HepG2 (cell line): ENCODE measurements around the gene EFNA4. TPM values are rescaled to one million over a fixed set of nuclear protein-coding genes. Genes with fewer than 3 reads are reported as not detected.

Source experiments
- ATRX ChIP-seq: sonication (generic); formaldehyde crosslinking; IDR thresholded peaks from 2 replicates; pipeline ENCODE4 v1.4.0; 2020; ENCODE audit warnings: missing genetic modification reagents, borderline replicate concordance
- MED8 ChIP-seq: sonication (generic); formaldehyde crosslinking; IDR thresholded peaks from 2 replicates; pipeline ENCODE4 v1.8.1; 2023; ENCODE audit warnings: mild to moderate bottlenecking, missing genetic modification reagents; ENCODE audit not compliant: insufficient replicate concordance
- SMARCE1 ChIP-seq: fragments of 450-650 bp; IDR thresholded peaks from 2 replicates; pipeline ENCODE4 v1.6.1; 2017; ENCODE audit warnings: borderline replicate concordance
- ZNF589 ChIP-seq: sonication (generic); formaldehyde crosslinking; conservative IDR thresholded peaks from 2 replicates; pipeline ENCODE4 v1.8.0; 2022; ENCODE audit warnings: mild to moderate bottlenecking, moderate library complexity, missing genetic modification reagents
- polyA plus RNA-seq, 8 experiments: library from polyadenylated mRNA; depleted of rRNA in 3 of 8; stranded (reverse) in 7 of 8; unstranded in 1 of 8; fragments of >200 nt; fragmentation: Illumina TruSeq in 4 of 8; extraction: Trizol in 4 of 8; gene quantifications; 2 replicates each; pipeline versions ENCODE4 v1.2.1 to v1.2.3, GENCODE V29; 2011 to 2016; ENCODE audit warnings: low read depth in 4 of 8, missing spikeins in 1 of 8, mixed read lengths in 1 of 8; ENCODE audit not compliant: insufficient read depth in 1 of 8
- total RNA-seq, 5 experiments: library from RNA; depleted of rRNA; stranded (reverse); fragments of >200 nt; fragmentation: Illumina TruSeq; extraction: Trizol; gene quantifications; 2 replicates each; pipeline ENCODE4 v1.2.3, GENCODE V29; 2016; ENCODE audit warnings: low read depth in 1 of 5
- TF ChIP-seq, protein P1 (sequence below): sonication (generic); formaldehyde crosslinking; IDR thresholded peaks from 2 replicates; pipeline ENCODE4 v1.5.0; 2020; ENCODE audit warnings: mild to moderate bottlenecking, missing genetic modification reagents
- TF ChIP-seq, protein P2 (sequence below): sonication (generic); formaldehyde crosslinking; IDR thresholded peaks from 2 replicates; pipeline ENCODE4 v1.5.1; 2020; ENCODE audit warnings: mild to moderate bottlenecking, moderate library complexity, missing genetic modification reagents
- TF ChIP-seq, protein P3 (sequence below): sonication (generic); formaldehyde crosslinking; IDR thresholded peaks from 2 replicates; pipeline ENCODE4 v1.4.0; 2020; ENCODE audit warnings: mild to moderate bottlenecking, missing genetic modification reagents
- TF ChIP-seq, protein P4 (sequence below), 2 experiments: fragments of 450-650 bp in 1 of 2; sonication (generic) in 1 of 2; formaldehyde crosslinking in 1 of 2; IDR thresholded peaks; 2 replicates each; pipeline versions ENCODE4 v1.6.1 to v1.8.0; 2016 to 2022; ENCODE audit warnings: antibody characterized with exemption in 1 of 2, mild to moderate bottlenecking in 1 of 2, missing genetic modification reagents in 1 of 2

The EFNA4 gene
- total and polyA plus RNA-seq, 2 of the 13 experiments (the other 11 are each of a cell fraction or from before 2014, with no cell fraction given), result 12.0 to 17.2 TPM

DNA sequence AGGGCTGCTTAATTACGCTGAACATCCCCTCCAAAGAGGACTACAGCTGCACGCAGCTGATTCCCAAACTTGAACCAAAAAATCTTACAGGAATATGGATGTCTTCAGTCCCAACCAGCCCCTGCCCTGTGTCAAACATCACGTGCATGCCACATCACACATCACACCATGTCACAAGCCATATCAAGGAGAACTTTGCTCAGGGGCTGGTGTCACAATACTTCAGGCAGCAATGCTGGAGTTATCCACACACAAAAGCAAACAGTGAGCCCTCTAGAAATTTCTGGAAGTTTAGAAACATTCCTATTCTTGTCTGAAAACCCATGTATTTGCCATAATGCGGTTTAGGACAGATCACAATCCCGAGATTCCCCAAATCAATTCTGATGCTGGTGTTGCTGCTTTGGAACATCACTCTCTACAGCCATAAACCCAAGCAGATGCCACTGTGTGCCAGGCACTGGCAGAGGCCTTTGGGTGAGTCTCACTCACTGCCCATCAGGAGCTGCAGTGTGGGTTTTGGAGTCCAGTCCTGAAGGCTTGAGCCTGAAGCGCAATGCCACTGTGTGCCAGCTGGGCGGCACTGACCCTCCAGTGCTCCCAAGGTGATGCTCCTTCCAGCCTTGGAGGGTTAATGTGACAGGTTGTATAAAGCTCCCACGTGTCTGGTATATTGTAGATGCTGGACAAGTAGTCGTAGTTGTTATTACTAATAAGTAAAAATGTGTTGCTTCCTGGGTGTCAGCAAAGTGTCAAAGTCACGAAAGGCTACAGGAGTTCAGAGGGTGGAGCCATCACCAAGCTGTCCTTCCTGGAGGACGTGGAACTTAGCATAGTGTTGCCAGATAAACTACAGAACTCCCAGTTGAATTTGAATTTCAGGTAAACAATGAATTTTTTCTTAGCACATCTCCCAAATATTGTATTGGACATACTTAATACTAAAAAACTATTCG, 44.0 kb downstream of the EFNA4 start (continued):
- TF ChIP-seq, protein P1, sequence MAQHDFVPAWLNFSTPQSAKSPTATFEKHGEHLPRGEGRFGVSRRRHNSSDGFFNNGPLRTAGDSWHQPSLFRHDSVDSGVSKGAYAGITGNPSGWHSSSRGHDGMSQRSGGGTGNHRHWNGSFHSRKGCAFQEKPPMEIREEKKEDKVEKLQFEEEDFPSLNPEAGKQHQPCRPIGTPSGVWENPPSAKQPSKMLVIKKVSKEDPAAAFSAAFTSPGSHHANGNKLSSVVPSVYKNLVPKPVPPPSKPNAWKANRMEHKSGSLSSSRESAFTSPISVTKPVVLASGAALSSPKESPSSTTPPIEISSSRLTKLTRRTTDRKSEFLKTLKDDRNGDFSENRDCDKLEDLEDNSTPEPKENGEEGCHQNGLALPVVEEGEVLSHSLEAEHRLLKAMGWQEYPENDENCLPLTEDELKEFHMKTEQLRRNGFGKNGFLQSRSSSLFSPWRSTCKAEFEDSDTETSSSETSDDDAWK (CRISPR knock-in tag), result no peak
- TF ChIP-seq, protein P2, sequence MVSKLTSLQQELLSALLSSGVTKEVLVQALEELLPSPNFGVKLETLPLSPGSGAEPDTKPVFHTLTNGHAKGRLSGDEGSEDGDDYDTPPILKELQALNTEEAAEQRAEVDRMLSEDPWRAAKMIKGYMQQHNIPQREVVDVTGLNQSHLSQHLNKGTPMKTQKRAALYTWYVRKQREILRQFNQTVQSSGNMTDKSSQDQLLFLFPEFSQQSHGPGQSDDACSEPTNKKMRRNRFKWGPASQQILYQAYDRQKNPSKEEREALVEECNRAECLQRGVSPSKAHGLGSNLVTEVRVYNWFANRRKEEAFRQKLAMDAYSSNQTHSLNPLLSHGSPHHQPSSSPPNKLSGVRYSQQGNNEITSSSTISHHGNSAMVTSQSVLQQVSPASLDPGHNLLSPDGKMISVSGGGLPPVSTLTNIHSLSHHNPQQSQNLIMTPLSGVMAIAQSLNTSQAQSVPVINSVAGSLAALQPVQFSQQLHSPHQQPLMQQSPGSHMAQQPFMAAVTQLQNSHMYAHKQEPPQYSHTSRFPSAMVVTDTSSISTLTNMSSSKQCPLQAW, result 0 out of 2 replicates have a peak, but pooled peaks have one; percentile 36
- TF ChIP-seq, protein P3, sequence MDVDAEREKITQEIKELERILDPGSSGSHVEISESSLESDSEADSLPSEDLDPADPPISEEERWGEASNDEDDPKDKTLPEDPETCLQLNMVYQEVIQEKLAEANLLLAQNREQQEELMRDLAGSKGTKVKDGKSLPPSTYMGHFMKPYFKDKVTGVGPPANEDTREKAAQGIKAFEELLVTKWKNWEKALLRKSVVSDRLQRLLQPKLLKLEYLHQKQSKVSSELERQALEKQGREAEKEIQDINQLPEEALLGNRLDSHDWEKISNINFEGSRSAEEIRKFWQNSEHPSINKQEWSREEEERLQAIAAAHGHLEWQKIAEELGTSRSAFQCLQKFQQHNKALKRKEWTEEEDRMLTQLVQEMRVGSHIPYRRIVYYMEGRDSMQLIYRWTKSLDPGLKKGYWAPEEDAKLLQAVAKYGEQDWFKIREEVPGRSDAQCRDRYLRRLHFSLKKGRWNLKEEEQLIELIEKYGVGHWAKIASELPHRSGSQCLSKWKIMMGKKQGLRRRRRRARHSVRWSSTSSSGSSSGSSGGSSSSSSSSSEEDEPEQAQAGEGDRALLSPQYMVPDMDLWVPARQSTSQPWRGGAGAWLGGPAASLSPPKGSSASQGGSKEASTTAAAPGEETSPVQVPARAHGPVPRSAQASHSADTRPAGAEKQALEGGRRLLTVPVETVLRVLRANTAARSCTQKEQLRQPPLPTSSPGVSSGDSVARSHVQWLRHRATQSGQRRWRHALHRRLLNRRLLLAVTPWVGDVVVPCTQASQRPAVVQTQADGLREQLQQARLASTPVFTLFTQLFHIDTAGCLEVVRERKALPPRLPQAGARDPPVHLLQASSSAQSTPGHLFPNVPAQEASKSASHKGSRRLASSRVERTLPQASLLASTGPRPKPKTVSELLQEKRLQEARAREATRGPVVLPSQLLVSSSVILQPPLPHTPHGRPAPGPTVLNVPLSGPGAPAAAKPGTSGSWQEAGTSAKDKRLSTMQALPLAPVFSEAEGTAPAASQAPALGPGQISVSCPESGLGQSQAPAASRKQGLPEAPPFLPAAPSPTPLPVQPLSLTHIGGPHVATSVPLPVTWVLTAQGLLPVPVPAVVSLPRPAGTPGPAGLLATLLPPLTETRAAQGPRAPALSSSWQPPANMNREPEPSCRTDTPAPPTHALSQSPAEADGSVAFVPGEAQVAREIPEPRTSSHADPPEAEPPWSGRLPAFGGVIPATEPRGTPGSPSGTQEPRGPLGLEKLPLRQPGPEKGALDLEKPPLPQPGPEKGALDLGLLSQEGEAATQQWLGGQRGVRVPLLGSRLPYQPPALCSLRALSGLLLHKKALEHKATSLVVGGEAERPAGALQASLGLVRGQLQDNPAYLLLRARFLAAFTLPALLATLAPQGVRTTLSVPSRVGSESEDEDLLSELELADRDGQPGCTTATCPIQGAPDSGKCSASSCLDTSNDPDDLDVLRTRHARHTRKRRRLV (CRISPR knock-in tag), result no peak
- TF ChIP-seq ZNF589 (CRISPR knock-in tag) (peak; percentile 49; the same call in 1 of the 2 replicates), MED8 (CRISPR knock-in tag) (no peak), SMARCE1 (no peak), ATRX (CRISPR knock-in tag) (no peak)
- TF ChIP-seq, protein P4, sequence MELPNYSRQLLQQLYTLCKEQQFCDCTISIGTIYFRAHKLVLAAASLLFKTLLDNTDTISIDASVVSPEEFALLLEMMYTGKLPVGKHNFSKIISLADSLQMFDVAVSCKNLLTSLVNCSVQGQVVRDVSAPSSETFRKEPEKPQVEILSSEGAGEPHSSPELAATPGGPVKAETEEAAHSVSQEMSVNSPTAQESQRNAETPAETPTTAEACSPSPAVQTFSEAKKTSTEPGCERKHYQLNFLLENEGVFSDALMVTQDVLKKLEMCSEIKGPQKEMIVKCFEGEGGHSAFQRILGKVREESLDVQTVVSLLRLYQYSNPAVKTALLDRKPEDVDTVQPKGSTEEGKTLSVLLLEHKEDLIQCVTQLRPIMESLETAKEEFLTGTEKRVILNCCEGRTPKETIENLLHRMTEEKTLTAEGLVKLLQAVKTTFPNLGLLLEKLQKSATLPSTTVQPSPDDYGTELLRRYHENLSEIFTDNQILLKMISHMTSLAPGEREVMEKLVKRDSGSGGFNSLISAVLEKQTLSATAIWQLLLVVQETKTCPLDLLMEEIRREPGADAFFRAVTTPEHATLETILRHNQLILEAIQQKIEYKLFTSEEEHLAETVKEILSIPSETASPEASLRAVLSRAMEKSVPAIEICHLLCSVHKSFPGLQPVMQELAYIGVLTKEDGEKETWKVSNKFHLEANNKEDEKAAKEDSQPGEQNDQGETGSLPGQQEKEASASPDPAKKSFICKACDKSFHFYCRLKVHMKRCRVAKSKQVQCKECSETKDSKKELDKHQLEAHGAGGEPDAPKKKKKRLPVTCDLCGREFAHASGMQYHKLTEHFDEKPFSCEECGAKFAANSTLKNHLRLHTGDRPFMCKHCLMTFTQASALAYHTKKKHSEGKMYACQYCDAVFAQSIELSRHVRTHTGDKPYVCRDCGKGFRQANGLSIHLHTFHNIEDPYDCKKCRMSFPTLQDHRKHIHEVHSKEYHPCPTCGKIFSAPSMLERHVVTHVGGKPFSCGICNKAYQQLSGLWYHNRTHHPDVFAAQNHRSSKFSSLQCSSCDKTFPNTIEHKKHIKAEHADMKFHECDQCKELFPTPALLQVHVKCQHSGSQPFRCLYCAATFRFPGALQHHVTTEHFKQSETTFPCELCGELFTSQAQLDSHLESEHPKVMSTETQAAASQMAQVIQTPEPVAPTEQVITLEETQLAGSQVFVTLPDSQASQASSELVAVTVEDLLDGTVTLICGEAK (IDR thresholded peaks at IDR 0.05), result no peak
- TF ChIP-seq, protein P4 (CRISPR knock-in tag; IDR thresholded peaks at IDR 0.05), result no peak; the same call in 1 of the 2 replicates
